Measurements from ENCODE around the gene CDH13.

DNA sequence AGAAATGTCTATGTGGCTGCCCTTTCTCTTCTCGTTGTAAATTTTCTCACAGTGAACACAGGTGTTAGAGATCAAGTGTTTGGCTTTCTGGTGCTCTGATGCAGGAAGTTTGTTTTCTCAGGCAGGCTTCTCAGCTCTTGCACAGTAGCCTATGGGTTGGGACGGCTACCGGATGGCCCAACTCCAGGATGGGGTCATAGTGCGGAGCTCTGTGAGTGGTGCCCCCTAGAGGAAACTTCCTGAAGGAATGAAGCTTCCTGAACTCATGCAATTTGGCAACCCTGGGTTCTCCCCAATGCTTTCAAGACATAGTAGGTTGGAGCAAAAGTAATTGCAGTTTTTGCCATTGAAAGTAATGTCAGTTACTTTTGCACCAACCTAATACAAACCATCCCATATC lies 773.5 kb downstream of the CDH13 start:
- TF ChIP-seq, protein P1, sequence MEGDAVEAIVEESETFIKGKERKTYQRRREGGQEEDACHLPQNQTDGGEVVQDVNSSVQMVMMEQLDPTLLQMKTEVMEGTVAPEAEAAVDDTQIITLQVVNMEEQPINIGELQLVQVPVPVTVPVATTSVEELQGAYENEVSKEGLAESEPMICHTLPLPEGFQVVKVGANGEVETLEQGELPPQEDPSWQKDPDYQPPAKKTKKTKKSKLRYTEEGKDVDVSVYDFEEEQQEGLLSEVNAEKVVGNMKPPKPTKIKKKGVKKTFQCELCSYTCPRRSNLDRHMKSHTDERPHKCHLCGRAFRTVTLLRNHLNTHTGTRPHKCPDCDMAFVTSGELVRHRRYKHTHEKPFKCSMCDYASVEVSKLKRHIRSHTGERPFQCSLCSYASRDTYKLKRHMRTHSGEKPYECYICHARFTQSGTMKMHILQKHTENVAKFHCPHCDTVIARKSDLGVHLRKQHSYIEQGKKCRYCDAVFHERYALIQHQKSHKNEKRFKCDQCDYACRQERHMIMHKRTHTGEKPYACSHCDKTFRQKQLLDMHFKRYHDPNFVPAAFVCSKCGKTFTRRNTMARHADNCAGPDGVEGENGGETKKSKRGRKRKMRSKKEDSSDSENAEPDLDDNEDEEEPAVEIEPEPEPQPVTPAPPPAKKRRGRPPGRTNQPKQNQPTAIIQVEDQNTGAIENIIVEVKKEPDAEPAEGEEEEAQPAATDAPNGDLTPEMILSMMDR (IDR thresholded peaks at IDR 0.05; ENCODE audit: low read length) = no peak
- TF ChIP-seq EZH2 (optimal IDR thresholded peaks at IDR 0.05; ENCODE audit: low read depth, low read length) = no peak
- no peak for TF ChIP-seq EZH2phosphoT487 (IDR thresholded peaks at IDR 0.05; ENCODE audit: low read length)
